Measurements from ENCODE around the gene SMIM12.
A peak's percentile ranks its signal among the peaks of the same experiment; 100 is the strongest.

SMIM12 gene

DNA sequence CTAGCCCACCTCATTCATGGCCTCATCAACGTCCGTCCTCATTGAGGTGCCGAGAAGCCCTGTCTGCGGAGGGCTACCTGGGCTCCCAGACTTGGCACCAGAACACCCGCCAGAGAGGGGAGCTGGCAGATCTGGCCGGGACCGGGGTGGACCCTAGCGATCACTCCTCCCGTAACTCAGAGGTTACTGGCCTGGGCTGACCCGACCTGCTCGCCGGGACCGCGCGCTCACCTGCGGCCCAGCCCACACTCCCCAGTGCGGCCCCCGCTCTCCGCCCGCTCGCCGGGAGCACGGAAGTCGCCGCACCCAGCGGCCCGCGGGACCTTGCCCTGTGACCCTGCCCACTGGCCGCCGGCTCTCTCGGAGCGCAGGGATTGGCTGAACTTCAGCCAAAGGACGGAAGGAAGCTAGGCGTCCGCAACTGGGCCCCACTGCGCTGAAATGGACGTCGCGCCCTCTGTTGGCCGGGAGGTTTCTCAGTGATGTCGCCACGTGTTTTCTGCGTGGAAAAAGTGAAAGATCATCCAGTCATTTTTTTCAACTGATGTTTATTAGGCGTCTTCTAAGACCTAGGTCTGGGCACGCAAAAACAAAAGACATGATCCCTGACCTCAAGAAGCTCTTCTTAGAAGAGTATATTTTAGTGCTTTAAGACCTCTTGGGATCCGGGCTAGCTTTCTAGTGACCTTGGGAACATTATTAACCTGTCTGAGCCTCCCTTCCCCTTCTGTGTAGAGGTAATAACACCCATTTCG lies at the start of gene SMIM12:
Gene SMIM12, minus strand, starts transcription at position 304 of the 755 bp plus-strand sequence. CDS start 3,772 bp downstream, outside the sequence.
- peak within 1 kb of the TSS; percentile 84 for H3K27ac ChIP-seq (ENCODE audit: low read length)
- peaks cover 8 to 9% of the 10 kb centered on the region in 2 donors for H3K36me3 ChIP-seq (ENCODE audit: control insufficient read depth in 2 of 2, insufficient read depth in 2 of 2, low read length in 2 of 2)
- H3K27me3 ChIP-seq (ENCODE audit: control insufficient read depth in 1 of 2, insufficient read depth in 2 of 2, low read length in 2 of 2): no peaks in the 10 kb centered on the region
- H3K9ac ChIP-seq (ENCODE audit: low read length in 2 of 2): peak within 1 kb of the TSS; percentile 99
- peak within 1 kb of the TSS; percentile 100 for H3K4me3 ChIP-seq (ENCODE audit: low read length in 2 of 2)
- no peaks in the 10 kb centered on the region for H3K9me3 ChIP-seq (ENCODE audit: control insufficient read depth in 2 of 2, low read length in 2 of 2)
- peaks cover 14% of the 10 kb centered on the region for H3K4me1 ChIP-seq (ENCODE audit: control insufficient read depth, insufficient read depth, low read length)

GRCh38 chr1:34908369-34908768 lies 48.8 kb upstream of the SMIM12 start:
- H3K36me3 ChIP-seq (ENCODE audit: control insufficient read depth in 2 of 2, insufficient read depth in 2 of 2, low read length in 2 of 2): no peaks in the 10 kb centered on the region
- peaks cover 0 to 7% of the 10 kb centered on the region in 2 donors for H3K27me3 ChIP-seq (ENCODE audit: control insufficient read depth in 1 of 2, insufficient read depth in 2 of 2, low read length in 2 of 2)
- no peaks in the 10 kb centered on the region for H3K4me1 ChIP-seq (ENCODE audit: control insufficient read depth, insufficient read depth, low read length)
- no peak overlapping the region for H3K4me3 ChIP-seq (ENCODE audit: low read length in 2 of 2)
- no peaks in the 10 kb centered on the region for H3K9me3 ChIP-seq (ENCODE audit: control insufficient read depth in 2 of 2, low read length in 2 of 2)
- no peak overlapping the region for H3K9ac ChIP-seq (ENCODE audit: low read length in 2 of 2)
- H3K27ac ChIP-seq (ENCODE audit: low read length): no peak overlapping the region

GRCh38 chr1:34907487-34908090 lies 48.0 kb upstream of the SMIM12 start:
- no peak overlapping the region for H3K4me3 ChIP-seq (ENCODE audit: low read length in 2 of 2)
- no peaks in the 10 kb centered on the region for H3K9me3 ChIP-seq (ENCODE audit: control insufficient read depth in 2 of 2, low read length in 2 of 2)
- peaks cover 0 to 11% of the 10 kb centered on the region in 2 donors for H3K27me3 ChIP-seq (ENCODE audit: control insufficient read depth in 1 of 2, insufficient read depth in 2 of 2, low read length in 2 of 2)
- no peak overlapping the region for H3K27ac ChIP-seq (ENCODE audit: low read length)
- no peaks in the 10 kb centered on the region for H3K36me3 ChIP-seq (ENCODE audit: control insufficient read depth in 2 of 2, insufficient read depth in 2 of 2, low read length in 2 of 2)
- no peaks in the 10 kb centered on the region for H3K4me1 ChIP-seq (ENCODE audit: control insufficient read depth, insufficient read depth, low read length)
- H3K9ac ChIP-seq (ENCODE audit: low read length in 2 of 2): no peak overlapping the region

GRCh38 chr1:34906756-34907155 lies 47.2 kb upstream of the SMIM12 start:
- Histone ChIP-seq H3K9ac (ENCODE audit: low read length in 2 of 2) (no peak overlapping the region), H3K27ac (ENCODE audit: low read length) (no peak overlapping the region), H3K4me3 (ENCODE audit: low read length in 2 of 2) (no peak overlapping the region), H3K9me3 (ENCODE audit: control insufficient read depth in 2 of 2, low read length in 2 of 2) (no peaks in the 10 kb centered on the region), H3K4me1 (ENCODE audit: control insufficient read depth, insufficient read depth, low read length) (no peaks in the 10 kb centered on the region), H3K27me3 (ENCODE audit: control insufficient read depth in 1 of 2, insufficient read depth in 2 of 2, low read length in 2 of 2) (peaks cover 0 to 12% of the 10 kb centered on the region in 2 donors), H3K36me3 (ENCODE audit: control insufficient read depth in 2 of 2, insufficient read depth in 2 of 2, low read length in 2 of 2) (no peaks in the 10 kb centered on the region)

- H3K36me3 ChIP-seq (ENCODE audit: control insufficient read depth in 2 of 2, insufficient read depth in 2 of 2, low read length in 2 of 2): no peaks in the 10 kb centered on the region
Observed at GRCh38 chr1:34906222-34906621, 46.7 kb upstream of the SMIM12 start.

GRCh38 chr1:34905098-34905459 lies 45.5 kb upstream of the SMIM12 start:
- no peaks in the 10 kb centered on the region for H3K9me3 ChIP-seq (ENCODE audit: control insufficient read depth in 2 of 2, low read length in 2 of 2)
- peaks cover 0 to 20% of the 10 kb centered on the region in 2 donors for H3K27me3 ChIP-seq (ENCODE audit: control insufficient read depth in 1 of 2, insufficient read depth in 2 of 2, low read length in 2 of 2)
- H3K9ac ChIP-seq (ENCODE audit: low read length in 2 of 2): no peak overlapping the region
- no peak overlapping the region for H3K4me3 ChIP-seq (ENCODE audit: low read length in 2 of 2)
- H3K36me3 ChIP-seq (ENCODE audit: control insufficient read depth in 2 of 2, insufficient read depth in 2 of 2, low read length in 2 of 2): no peaks in the 10 kb centered on the region
- no peak overlapping the region for H3K27ac ChIP-seq (ENCODE audit: low read length)
- no peaks in the 10 kb centered on the region for H3K4me1 ChIP-seq (ENCODE audit: control insufficient read depth, insufficient read depth, low read length)

More at GRCh38 chr1:34906222-34906621, 46.7 kb upstream of the SMIM12 start:
- Histone ChIP-seq H3K27ac (ENCODE audit: low read length) (no peak overlapping the region), H3K4me1 (ENCODE audit: control insufficient read depth, insufficient read depth, low read length) (no peaks in the 10 kb centered on the region), H3K9ac (ENCODE audit: low read length in 2 of 2) (no peak overlapping the region), H3K9me3 (ENCODE audit: control insufficient read depth in 2 of 2, low read length in 2 of 2) (no peaks in the 10 kb centered on the region), H3K4me3 (ENCODE audit: low read length in 2 of 2) (no peak overlapping the region), H3K27me3 (ENCODE audit: control insufficient read depth in 1 of 2, insufficient read depth in 2 of 2, low read length in 2 of 2) (peaks cover 0 to 14% of the 10 kb centered on the region in 2 donors)

GRCh38 chr1:34904236-34905097 lies 44.9 kb upstream of the SMIM12 start:
- Histone ChIP-seq H3K4me3 (ENCODE audit: low read length in 2 of 2) (no peak overlapping the region), H3K36me3 (ENCODE audit: control insufficient read depth in 2 of 2, insufficient read depth in 2 of 2, low read length in 2 of 2) (no peaks in the 10 kb centered on the region), H3K9ac (ENCODE audit: low read length in 2 of 2) (no peak overlapping the region), H3K9me3 (ENCODE audit: control insufficient read depth in 2 of 2, low read length in 2 of 2) (no peaks in the 10 kb centered on the region), H3K4me1 (ENCODE audit: control insufficient read depth, insufficient read depth, low read length) (no peaks in the 10 kb centered on the region), H3K27ac (ENCODE audit: low read length) (no peak overlapping the region), H3K27me3 (ENCODE audit: control insufficient read depth in 1 of 2, insufficient read depth in 2 of 2, low read length in 2 of 2) (peaks cover 0 to 20% of the 10 kb centered on the region in 2 donors)

DNA sequence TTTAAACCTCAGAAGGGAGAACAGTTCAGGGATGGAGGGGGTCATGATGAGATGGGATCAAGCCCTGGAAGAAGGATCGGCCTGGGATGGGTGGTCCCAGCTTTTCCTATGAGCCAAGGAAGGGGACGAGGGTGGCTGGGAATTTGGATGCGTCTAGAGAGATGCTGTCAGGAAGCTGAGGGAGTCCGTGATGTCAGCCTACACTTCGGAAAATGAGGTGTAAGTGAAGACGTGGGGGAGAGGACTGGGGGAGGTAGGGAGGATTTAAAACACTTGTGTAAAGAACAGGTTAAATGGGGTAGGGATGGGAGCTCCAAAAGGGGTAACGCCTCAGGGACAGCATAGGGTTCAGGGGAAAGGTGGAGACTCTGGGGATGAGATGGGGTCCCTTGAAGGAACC lies 42.4 kb upstream of the SMIM12 start:
- no peaks in the 10 kb centered on the region for H3K4me1 ChIP-seq (ENCODE audit: control insufficient read depth, insufficient read depth, low read length)
- no peaks in the 10 kb centered on the region for H3K36me3 ChIP-seq (ENCODE audit: control insufficient read depth in 2 of 2, insufficient read depth in 2 of 2, low read length in 2 of 2)
- H3K9ac ChIP-seq (ENCODE audit: low read length in 2 of 2): no peak overlapping the region
- H3K4me3 ChIP-seq (ENCODE audit: low read length in 2 of 2): no peak overlapping the region
- peaks cover 0 to 15% of the 10 kb centered on the region in 2 donors for H3K27me3 ChIP-seq (ENCODE audit: control insufficient read depth in 1 of 2, insufficient read depth in 2 of 2, low read length in 2 of 2)
- H3K27ac ChIP-seq (ENCODE audit: low read length): no peak overlapping the region
- no peaks in the 10 kb centered on the region for H3K9me3 ChIP-seq (ENCODE audit: control insufficient read depth in 2 of 2, low read length in 2 of 2)

DNA sequence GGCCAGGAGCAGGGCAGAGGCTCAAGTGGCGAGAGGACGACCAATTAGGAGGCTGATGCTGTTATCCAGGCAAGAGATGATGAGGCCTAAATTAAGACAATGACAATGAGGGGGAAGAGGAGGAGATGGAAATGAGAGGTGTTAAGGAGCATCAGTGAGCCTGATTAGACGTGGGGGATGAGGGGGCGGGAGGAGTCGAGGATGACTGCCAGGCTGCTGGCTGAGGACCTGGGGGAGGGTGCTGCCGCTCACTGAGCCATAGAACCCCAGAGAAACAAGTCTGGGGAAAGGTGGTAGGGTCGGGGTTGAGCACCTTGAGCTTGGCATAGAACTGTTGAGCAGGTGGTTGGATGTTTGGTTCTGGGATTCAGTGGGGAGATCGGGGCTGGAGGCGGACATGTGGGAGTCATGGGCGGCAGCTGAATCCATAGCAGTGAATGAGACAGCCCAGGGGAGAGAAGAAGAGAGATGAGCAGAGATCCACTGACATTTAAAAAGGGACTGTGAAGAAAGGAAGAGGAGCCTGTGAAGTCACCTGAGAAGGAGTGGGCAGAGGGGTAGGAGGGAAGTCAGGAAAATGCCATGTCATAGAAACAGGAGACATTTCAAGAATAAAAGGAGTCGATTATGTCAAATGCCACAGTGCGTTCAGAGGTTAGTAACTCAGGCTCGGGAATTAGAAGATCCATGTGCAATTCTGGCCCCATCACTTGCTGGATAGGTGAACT lies 41.4 kb upstream of the SMIM12 start:
- Histone ChIP-seq H3K9me3 (ENCODE audit: control insufficient read depth in 2 of 2, low read length in 2 of 2) (no peaks in the 10 kb centered on the region), H3K9ac (ENCODE audit: low read length in 2 of 2) (no peak overlapping the region), H3K27me3 (ENCODE audit: control insufficient read depth in 1 of 2, insufficient read depth in 2 of 2, low read length in 2 of 2) (peaks cover 0 to 15% of the 10 kb centered on the region in 2 donors), H3K36me3 (ENCODE audit: control insufficient read depth in 2 of 2, insufficient read depth in 2 of 2, low read length in 2 of 2) (no peaks in the 10 kb centered on the region), H3K4me3 (ENCODE audit: low read length in 2 of 2) (no peak overlapping the region), H3K4me1 (ENCODE audit: control insufficient read depth, insufficient read depth, low read length) (no peaks in the 10 kb centered on the region), H3K27ac (ENCODE audit: low read length) (no peak overlapping the region)

DNA sequence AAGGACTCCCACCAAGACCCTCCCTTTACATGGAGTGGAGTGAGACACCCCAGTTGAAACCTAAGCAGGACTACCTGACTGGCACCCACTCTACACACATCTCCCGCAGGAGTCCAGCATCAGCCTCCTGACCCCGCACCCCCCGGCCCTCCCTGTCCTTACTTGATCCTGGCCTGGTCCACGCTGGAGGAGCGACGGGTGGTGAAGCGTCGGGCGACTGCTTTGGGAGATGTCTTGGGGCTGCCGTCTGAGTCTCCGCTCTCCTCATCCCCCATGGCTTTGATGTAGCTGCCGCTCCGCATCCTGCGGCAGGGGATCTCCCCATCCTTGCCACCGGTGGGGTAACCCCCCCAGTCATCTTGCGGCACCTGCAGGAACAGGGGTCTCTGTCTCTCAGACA lies 40.4 kb upstream of the SMIM12 start:
- Histone ChIP-seq H3K9me3 (ENCODE audit: control insufficient read depth in 2 of 2, low read length in 2 of 2) (no peaks in the 10 kb centered on the region), H3K9ac (ENCODE audit: low read length in 2 of 2) (no peak overlapping the region), H3K4me1 (ENCODE audit: control insufficient read depth, insufficient read depth, low read length) (no peaks in the 10 kb centered on the region), H3K36me3 (ENCODE audit: control insufficient read depth in 2 of 2, insufficient read depth in 2 of 2, low read length in 2 of 2) (no peaks in the 10 kb centered on the region), H3K27me3 (ENCODE audit: control insufficient read depth in 1 of 2, insufficient read depth in 2 of 2, low read length in 2 of 2) (peaks cover 0 to 15% of the 10 kb centered on the region in 2 donors), H3K4me3 (ENCODE audit: low read length in 2 of 2) (no peak overlapping the region), H3K27ac (ENCODE audit: low read length) (no peak overlapping the region)

All from stomach smooth muscle (tissue), 2 donors.